Measurements from ENCODE around the gene PRM2.

PRM2 gene

DNA sequence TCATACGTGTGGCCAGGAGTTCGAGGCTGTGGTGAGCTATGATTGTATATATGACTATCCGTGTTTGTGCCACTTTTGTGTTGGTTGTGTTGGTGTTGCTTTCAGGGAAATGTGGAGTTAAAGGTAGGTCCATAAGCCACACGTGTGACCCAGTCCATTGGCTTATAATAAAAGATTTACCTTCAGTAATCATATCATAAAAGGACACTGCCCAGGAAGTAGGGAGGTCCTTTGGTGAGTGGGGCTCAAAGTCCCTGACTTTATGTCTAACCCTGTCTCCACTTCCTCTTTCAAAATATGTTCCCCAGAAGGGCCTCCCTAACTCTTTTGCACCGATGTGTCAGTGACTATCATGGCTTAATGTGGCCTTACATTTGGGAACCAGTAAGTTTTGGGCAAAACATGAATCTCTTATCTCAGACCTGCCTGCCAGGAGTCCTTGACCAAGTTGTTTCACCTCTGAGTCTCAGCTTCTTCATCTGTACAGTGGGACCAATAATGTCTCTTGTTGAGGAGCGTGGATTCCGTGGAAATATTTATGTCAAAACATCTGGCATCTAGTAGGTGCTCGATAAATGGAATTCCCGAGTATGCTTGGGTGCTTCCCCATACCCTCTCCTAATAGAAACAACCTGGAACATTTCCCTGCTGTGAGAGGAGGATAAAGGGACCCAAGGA is 12.0 kb downstream of the PRM2 start:
- no peak for DNase-seq

DNA sequence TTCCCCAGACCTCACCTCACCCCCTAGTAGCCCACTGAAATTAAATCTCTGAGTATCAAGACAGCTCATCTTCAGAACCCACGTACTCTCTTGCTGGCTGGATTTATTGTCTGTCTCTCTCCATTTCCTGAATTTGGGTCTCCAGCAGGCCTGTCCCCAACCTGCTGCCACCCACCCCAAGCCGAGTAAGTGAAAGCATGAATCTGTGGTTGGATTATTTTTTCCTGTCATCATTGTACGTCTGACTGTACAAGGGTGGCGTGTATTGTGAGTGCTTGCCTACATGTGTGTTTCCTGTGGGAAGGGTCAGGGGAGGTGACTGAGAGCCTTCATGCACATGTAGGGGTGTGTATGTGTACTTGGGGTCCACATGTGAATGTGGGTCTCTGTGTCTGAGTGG is 12.5 kb downstream of the PRM2 start:
- DNase-seq, result no peak

DNA sequence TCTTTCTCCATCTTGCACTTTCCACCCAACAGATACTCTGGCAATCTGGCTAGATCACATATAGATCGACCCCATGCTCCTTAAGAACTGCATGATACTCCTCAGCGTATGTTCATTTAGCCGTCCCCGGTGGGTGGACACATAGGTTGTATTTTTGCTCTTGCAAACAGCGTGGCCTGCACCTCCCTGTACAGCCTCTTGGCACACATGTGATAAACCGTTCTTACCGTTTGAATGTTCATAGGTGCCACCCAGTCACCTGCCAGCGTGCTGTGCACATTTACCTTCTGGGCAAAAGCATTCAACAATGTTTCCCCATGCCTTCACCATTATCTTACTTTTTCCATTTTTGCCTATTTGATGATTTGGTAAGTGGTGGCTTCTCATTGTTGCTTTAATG is 13.4 kb downstream of the PRM2 start:
- DNase-seq, result no peak

- DNase-seq, result no peak
Observed at GRCh38 chr16:11260596-11260966, 15.7 kb downstream of the PRM2 start.

DNA sequence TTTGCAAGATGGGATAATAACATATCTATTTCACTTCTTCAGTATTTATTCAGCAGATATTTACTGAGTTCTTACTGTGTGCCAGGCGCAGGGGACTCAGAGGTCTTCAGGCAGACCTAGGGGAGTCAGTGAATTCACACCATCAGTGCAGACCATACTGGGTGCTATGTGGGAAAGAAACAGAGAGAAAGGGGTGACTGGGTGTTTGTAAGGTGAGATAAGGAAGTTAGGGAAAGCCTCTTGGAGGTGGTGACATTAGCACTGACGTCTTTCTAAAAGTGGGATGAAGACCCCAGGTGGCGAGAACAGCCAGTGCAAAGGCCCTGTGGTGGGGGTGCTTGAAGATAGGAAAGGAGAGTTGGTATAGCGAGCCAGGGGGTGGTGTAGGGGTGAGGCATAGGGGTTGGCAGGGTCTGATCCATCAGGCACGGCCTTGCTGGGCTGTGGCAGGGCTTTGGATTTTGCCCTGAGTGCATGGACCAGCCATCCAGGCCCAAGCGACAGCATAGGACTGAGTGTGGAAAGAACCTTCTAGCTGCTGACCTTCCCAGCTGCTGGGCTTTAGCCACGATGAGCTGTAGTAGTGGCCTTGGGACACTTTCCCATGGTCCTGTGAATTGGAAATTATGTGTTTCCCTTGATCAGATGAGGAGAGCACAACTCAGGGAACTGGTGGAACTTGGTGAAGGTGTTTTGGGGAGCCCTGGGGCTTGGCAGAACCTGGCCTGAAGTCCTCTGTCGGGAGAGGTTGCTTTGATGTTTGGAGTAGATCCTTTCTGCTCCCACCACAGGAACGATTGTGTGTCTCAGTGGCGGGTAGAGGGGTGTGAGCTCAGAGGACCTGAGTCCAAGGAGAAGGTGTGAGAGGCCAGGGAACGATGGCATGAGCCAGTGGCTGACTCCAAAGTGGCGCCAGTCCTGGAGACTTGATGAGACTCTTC is 16.4 kb downstream of the PRM2 start:
- no peak for DNase-seq

DNA sequence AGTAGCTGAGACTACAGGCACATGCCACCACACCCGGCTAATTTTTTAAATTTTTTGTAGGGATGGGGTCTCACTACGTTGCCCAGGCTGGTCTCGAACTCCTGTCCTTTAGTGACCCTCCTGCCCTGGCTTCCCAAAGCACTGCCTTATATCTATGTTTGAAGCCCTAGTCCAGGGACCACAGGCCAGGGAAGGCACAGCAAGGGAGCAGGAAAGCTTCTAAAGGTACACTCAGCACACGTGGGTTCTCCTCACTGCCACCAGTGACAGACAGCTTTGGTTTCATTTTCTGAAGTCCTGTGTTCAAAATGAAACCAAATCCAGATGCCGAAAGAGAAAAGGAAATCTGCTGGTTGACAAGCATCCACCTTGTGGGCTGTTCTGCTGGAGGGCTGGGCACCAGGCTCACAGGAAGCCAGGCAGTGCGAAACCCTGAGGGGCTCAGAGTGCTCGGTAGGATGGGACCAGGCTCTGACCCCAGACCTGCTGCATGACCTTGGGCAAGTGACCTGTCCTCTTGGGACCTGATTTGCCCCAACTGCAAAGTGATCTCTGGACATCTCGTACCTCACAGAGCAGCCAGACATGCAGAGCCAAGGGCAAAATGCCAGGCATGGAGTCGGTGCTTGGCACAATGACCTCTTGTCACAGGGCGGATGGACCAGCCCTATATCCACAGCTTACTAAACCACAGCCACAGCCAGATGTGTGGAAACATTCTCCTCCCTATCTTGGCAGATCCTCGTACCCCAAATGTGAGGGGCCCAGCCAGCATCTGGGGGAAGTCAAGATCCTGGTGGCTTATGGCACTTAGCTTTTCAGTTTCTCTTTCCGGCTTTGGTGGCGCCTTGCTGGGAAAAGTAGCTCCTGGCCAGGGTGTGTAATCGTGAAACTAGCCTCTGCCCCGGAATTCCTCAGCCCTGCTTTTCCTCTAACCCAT is 17.5 kb downstream of the PRM2 start:
- peak in 51 of 56 donors; percentile 7 to 78 (median 42) for DNase-seq

- DNase-seq, result peak in 51 of 56 donors; percentile 12 to 79 (median 49)
Observed at GRCh38 chr16:11257131-11257938, 18.9 kb downstream of the PRM2 start.

DNA sequence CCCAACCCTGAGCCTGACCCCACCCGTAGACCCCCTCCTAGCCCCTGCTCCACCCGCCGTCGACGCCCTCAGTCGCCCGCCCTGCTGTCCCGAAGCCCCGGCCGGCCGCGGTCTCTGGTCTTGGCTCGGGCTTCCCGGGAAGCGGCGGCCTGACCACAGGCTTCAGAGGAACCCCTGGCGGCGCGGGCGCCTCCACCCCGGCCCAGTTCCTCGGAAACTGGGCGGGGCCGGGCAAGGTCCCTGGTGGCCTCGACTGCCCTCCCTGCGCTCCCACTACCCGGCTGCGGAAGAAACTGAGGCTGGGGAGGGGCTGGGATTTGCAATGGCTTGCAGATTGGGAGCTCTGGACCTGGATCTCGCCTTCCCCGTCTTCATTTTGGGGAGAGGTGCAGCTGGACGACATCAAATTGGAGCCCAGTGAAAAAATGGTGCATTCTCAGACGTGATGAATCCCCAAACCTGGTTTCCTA is 19.6 kb downstream of the PRM2 start:
- DNase-seq, result peak in 22 of 56 donors; percentile 24 to 59 (median 36)

DNA sequence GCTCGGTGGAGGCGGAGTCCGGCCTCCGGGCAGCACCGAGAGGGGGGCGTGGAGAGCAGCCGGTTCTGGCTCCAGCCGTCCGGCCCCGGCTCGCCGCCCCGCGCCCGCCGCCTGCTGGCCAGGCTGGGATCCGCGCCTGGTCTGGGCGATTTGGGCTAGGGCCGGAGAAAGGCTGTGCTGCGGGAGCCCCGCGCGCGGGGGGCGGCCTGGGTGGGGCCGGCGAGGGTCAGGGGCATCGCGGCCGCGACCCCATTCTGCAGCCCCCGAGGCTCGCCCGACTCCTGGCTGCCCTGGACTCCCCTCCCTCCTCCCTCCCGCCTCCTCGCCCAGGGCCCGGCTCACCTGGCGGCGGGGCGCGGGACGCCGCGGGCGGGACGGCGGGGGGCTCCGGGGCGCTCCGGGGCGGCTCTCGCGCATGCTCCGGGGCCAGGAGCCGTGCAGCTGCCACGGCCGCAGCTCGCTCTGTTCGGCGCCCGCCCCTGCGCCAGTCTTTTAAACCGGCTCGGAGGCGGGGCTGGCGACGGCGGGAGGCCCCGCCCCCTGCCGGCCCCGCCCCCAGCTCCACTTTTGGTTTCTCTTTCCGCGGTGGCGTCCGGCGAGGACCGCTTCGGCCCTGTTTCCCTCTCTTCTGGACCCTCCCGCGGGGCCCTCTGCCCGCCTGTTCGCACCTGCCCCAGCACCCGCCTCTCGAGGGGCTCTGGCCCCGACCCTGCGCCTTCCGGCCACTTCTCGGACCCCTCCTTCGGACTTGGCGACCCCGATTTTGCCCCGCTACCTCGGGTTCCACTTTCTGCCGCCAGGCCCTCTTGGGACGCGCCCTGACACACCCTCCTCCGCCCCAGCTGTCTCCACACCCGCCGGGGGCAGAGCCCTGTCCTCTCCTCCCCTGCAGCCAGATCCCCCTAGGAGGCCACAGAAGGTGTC is 20.3 kb downstream of the PRM2 start, which contains the start of gene SOCS1:
TSS of gene SOCS1 (minus strand) at position 468 of the 924 bp plus-strand sequence. CDS start 726 bp downstream, outside the sequence.
- peak in 53 of 56 donors; percentile 19 to 88 (median 71) for DNase-seq

GRCh38 chr16:11254913-11255736 is 21.2 kb downstream of the PRM2 start:
- peak in 13 of 56 donors; percentile 3 to 52 (median 27) for DNase-seq

- DNase-seq, result no peak
Observed at GRCh38 chr16:11253995-11254912, 22.0 kb downstream of the PRM2 start.

- DNase-seq, result no peak
Observed at GRCh38 chr16:11253009-11253994, 23.0 kb downstream of the PRM2 start.

DNA sequence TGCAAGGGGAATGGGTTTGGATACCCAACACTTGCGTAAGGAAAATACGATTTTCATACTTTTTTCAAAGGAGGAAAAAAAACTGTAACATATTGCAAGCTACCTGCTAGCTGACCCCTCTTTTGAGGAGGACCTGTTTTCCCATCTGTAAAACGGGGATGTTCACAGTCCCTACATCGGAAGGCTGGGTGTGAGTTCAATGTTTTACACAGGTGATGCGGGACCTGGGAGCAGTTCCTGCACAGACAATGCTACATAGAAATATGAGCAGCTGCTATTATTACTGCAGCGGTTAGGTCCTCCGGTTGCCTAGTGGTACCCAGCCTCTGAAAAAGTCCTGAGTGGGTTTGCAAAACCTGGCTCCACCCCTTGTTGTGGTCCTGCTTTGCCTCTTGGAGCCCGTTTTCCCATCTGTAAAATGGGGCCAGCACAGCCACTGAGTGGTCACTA is 23.8 kb downstream of the PRM2 start:
- no peak for DNase-seq

- peak in 5 of 56 donors; percentile 7 to 41 (median 12) for DNase-seq
Observed at GRCh38 chr16:11251525-11252481, 24.5 kb downstream of the PRM2 start.

All from nucleus accumbens (tissue), 56 donors.